GM15510 (cell line): ENCODE measurements around the gene TSPAN33.

Experiments
- POLR2A ChIP-seq: IDR thresholded peaks from 3 replicates; pipeline ENCODE4 v1.6.1; 2011; ENCODE audit warnings: borderline replicate concordance; ENCODE audit not compliant: insufficient read length; ENCODE audit errors: extremely low read depth

TSPAN33 gene

GRCh38 chr7:129123510-129123857 is 21.0 kb upstream of the TSPAN33 start:
- TF ChIP-seq POLR2A = no peak

DNA sequence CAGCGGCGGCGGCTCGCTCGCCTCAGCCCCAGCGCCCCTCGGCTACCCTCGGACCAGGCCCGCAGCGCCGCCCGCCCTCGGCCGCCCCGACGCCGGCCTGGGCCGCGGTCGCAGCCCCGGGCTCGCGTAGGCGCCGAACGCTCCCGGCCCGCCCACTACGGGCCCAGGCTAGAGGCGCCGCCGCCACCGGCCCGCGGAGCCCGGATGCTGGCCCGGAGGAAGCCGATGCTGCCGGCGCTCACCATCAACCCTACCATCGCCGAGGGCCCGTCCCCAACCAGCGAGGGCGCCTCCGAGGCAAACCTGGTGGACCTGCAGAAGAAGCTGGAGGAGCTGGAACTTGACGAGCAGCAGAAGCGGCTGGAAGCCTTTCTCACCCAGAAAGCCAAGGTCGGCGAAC is 18.2 kb upstream of the TSPAN33 start:
- TF ChIP-seq POLR2A = no peak

DNA sequence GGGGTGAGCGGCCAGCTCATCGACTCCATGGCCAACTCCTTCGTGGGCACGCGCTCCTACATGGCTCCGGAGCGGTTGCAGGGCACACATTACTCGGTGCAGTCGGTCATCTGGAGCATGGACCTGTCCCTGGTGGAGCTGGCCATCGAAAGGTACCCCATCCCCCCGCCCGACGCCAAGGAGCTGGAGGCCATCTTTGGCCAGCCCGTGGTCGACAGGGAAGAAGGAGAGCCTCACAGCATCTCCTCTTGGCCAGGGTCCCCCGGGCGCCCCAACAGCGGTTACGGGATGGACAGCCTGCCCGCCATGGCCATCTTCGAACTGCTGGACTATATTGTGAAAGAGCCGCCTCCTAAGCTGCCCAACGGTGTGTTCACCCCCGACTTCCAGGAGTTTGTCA is 17.4 kb upstream of the TSPAN33 start:
- no peak for TF ChIP-seq POLR2A

GRCh38 chr7:129127601-129128000 is 16.9 kb upstream of the TSPAN33 start:
- TF ChIP-seq POLR2A = no peak

- TF ChIP-seq POLR2A = no peak
Observed at GRCh38 chr7:129134356-129134987, 10.0 kb upstream of the TSPAN33 start.

GRCh38 chr7:129136887-129137642 is 7.4 kb upstream of the TSPAN33 start:
- TF ChIP-seq POLR2A = no peak

GRCh38 chr7:129143724-129144094 is 798 bp upstream of the TSPAN33 start:
- no peak for TF ChIP-seq POLR2A

DNA sequence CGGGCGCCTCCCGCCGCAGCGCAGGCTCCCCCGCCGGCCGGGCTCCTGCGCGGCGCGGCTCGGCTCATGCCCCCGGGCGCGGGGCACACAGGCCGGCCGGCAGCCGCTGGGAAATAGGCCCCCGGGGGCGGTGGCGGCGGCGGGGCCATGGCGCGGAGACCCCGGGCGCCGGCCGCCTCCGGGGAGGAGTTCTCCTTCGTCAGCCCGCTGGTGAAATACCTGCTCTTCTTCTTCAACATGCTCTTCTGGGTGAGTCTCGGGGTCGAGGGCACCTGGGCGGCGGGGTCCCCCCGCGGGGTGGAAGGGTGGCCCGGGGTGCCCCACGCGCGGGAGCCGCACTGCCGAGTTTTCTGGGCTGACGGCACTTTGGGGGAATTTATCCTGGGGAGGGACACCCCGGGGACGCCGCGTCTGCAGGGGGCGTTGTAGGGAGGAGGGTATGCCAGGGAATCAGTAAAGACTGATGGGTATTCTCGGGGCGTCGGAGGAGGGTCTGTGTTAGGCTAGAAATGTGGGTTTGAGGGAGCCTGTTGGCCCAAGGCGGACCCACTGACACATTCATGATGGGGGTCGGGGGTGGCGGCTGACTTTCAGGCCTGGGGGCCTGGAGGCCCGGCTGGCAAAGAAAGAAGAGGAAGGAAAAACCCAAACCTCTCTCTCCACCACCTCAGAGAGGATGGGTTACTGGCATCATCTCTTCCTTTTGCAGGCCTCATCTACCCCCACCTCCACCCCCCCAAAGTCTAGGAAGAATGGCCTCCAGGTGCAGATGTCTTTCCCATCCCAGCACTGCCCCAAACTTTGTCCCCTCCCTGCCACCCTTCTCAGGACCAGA is 544 bp downstream of the TSPAN33 start:
- TF ChIP-seq POLR2A = no peak

DNA sequence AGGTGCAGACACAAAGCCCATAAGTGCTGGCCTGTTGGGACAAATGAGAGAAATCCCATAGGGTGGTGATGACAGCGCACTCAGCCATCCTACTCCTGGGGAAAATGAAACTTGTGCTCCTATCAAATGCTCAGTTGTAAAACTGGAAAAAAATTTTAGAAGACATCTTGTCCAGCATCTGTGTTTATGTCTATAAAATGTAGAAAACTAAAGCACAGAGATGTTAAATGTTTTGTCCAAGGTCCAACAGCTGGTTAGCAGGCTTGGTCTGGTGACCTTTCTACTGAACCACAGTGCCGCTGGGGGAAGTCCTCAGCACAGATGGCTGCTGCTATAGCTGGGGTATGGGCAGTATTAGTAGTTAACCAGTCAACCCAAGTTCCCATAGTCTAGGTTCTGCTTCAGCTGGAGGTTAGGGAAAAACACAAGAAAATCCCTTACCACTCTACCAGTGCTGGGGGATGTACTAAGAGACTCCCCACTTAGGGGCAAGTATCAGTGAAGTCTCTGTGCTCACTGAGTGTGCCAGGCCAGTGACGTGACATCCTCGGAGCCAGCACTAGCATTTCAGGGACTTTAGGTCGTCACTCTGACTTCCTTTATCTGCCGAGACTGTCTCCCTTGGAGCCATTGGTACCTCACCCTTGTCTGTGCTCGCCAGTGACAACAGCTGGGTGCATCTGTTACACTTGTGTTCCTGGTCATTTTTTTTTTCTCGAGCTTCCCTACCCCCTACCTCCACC is 1.9 kb downstream of the TSPAN33 start:
- no peak for TF ChIP-seq POLR2A

DNA sequence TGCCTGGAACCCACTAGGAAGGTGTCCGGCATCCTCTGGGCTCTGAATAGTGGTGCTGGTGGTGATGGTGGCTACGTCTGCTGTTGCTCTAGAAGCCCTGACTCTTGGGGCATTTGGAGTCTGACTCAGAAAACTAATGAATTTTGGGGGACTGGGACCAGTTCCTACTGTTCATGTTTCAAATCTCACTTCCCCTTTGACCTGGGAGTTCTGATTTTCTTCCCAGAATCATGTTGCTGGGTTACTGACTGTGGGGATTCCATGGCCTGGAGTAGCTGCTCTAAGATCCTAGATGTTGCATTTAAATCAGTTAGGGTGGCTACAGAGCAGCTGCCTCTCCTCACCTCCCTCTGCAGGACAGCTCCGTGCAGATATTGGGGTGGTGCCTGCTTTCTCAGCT is 3.2 kb downstream of the TSPAN33 start:
- TF ChIP-seq POLR2A = no peak

- TF ChIP-seq POLR2A = no peak
Observed at GRCh38 chr7:129149511-129149910, 5.0 kb downstream of the TSPAN33 start.

GRCh38 chr7:129150199-129150996 is 5.9 kb downstream of the TSPAN33 start:
- no peak for TF ChIP-seq POLR2A

DNA sequence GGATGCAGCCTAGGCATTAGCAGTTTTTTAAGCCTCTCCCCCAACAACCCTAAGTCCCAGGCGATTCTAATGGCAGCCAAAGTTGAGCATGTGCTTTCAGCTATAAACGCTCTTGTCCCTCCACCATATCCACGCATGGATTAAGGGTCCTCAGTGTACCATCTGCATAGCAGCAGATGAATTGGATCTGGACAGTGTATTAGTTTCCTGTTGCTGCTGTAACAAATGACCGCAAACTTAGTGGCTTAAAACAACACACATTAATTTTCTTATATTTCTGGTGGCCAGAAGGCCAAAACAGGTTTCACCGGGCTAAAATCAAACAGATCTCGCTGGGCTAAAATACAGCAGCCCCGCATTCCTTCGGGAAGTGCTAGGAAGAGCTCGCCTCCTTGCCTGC is 13.1 kb downstream of the TSPAN33 start:
- TF ChIP-seq POLR2A = no peak

GRCh38 chr7:129159539-129159938 is 15.0 kb downstream of the TSPAN33 start:
- no peak for TF ChIP-seq POLR2A

DNA sequence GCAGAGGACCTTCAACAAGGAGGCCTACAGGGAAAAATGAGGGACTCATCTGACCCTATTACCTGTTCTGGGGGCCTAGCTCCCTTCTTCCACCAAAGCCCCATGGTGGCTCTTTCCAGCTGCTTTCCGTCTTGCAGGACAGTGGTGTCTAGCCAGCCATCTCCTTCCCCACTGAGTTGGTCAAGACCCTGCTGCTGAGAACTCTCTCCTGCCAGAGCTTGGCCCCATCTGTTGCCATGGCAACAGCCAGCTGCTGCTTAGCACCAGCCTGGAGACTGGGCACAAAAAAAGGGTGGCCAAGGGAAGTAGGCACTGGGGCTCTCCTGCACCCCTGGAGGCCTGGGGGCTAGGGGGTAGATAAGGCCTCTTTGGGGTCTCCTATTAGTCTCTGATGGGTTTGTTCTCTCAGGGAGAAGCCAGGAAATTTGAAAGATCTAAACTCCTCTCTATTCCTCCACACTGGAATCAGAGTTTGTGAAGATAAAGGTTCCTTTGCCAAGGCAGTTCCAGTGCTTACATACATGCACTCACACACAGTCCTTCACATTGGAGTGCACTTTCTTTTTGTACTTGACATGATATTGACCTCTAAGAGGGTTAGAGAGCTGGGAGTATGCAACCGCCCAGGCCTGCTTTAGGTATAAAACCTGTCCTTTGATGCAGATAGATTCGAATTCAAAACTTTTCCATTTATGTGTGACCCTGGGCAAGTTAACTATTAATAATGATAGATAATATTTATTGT is 15.8 kb downstream of the TSPAN33 start:
- TF ChIP-seq POLR2A = no peak
